ENCODE data around the gene ANKZF1. TPM values are rescaled to one million over a fixed set of nuclear protein-coding genes. Genes with fewer than 3 reads are reported as not detected.

Gene ANKZF1
- total and polyA plus RNA-seq, 8 donors: 27.8 to 263 (median 49.7) TPM

- peak; percentile 53 to 87 (median 77) for TF ChIP-seq POLR2AphosphoS5 (IDR thresholded peaks at IDR 0.05)
- TF ChIP-seq CTCF (IDR thresholded peaks at IDR 0.05): no peak
- no peak for TF ChIP-seq EP300 (IDR thresholded peaks at IDR 0.05)
- peak in 2 of 4 donors; percentile 22 to 47 for TF ChIP-seq POLR2A (IDR thresholded peaks at IDR 0.05)
Observed at GRCh38 chr2:219218732-219219701, 10.6 kb upstream of the ANKZF1 start, which contains the start of gene ABCB6. ABCB6 (minus strand) TSS chr2:219218958; CDS start chr2:219218673, 285 bp downstream.

GRCh38 chr2:219219784-219220532, 9.6 kb upstream of the ANKZF1 start:
- DNase-seq: no peak
- no peaks in the 10 kb centered on the region for H3K27me3 ChIP-seq
- peak overlapping the region in 1 of 4 donors; percentile 69 for H3K4me3 ChIP-seq
- peaks cover 25 to 49% (median 39%) of the 10 kb centered on the region in 4 donors for H3K4me1 ChIP-seq
- WGBS, 5 donors: 87 to 92% (median 90%) methylated on average over 17 to 18 of the region's 18 CpGs
- H3K27ac ChIP-seq: peak overlapping the region in 4 of 5 donors; percentile 89 to 95 (median 94)
- no peaks in the 10 kb centered on the region for H3K9me3 ChIP-seq
- intact Hi-C loops (cut with DNase I; ENCODE audit: low total_unique reads): loop anchor here (5.0 to 10.0 kb wide), 2 partner anchors 48 to 65 kb away; partner anchors contain the start of gene SLC23A3
- H3K36me3 ChIP-seq: peaks cover 63 to 71% (median 65%) of the 10 kb centered on the region in 4 donors
- no peak for TF ChIP-seq POLR2A (IDR thresholded peaks at IDR 0.05)
- no peak for TF ChIP-seq EP300 (IDR thresholded peaks at IDR 0.05)
- no peak for TF ChIP-seq CTCF (IDR thresholded peaks at IDR 0.05)
- TF ChIP-seq POLR2AphosphoS5 (IDR thresholded peaks at IDR 0.05): no peak

More at GRCh38 chr2:219218732-219219701, 10.6 kb upstream of the ANKZF1 start, which contains the start of gene ABCB6:
- intact Hi-C loops (cut with DNase I; ENCODE audit: low total_unique reads): loop anchor here (5.0 kb wide), 1 partner anchor 47 kb away; the partner anchor contains the start of gene SLC23A3
- peak; percentile 96 to 98 for DNase-seq
- Histone ChIP-seq H3K27me3 (no peaks in the 10 kb centered on the region), H3K4me3 (peak within 1 kb of the TSS; percentile 50 to 69 (median 60)), H3K36me3 (peaks cover 62 to 71% (median 65%) of the 10 kb centered on the region in 4 donors), H3K27ac (peak within 1 kb of the TSS; percentile 81 to 95 (median 94)), H3K4me1 (peaks cover 25 to 49% (median 39%) of the 10 kb centered on the region in 4 donors), H3K9me3 (no peaks in the 10 kb centered on the region)
- 8 to 10% (median 8%) methylated on average over 31 to 71 of the region's 71 CpGs for WGBS, 5 donors

- no peak for TF ChIP-seq CTCF (IDR thresholded peaks at IDR 0.05)
- TF ChIP-seq POLR2AphosphoS5 (IDR thresholded peaks at IDR 0.05): no peak
- no peak for TF ChIP-seq EP300 (IDR thresholded peaks at IDR 0.05)
- no peak for TF ChIP-seq POLR2A (IDR thresholded peaks at IDR 0.05)
- no peaks in the 10 kb centered on the region for H3K27me3 ChIP-seq
- DNase-seq: no peak
- no peak overlapping the region for H3K27ac ChIP-seq
- WGBS, 5 donors: 91 to 94% (median 92%) methylated on average over 17 to 19 of the region's 19 CpGs
- peaks cover 25 to 55% (median 37%) of the 10 kb centered on the region in 4 donors for H3K4me1 ChIP-seq
- intact Hi-C loops (cut with DNase I; ENCODE audit: low total_unique reads): loop anchor here (10.0 kb wide), 1 partner anchor 64 kb away; no protein-coding TSS in a partner anchor
- no peaks in the 10 kb centered on the region for H3K9me3 ChIP-seq
- no peak overlapping the region for H3K4me3 ChIP-seq
- H3K36me3 ChIP-seq: peaks cover 63 to 71% (median 67%) of the 10 kb centered on the region in 4 donors
Observed at GRCh38 chr2:219220652-219221402, 8.8 kb upstream of the ANKZF1 start.
